HG03460 (cell line): ENCODE results near the gene CDH13.

Experiments used
- ATAC-seq: cut with Tn5 transposase; IDR thresholded peaks from one replicate; pipeline ENCODE4 v1.9.1; 2021; ENCODE audit not compliant: unreplicated experiment

The CDH13 gene

DNA sequence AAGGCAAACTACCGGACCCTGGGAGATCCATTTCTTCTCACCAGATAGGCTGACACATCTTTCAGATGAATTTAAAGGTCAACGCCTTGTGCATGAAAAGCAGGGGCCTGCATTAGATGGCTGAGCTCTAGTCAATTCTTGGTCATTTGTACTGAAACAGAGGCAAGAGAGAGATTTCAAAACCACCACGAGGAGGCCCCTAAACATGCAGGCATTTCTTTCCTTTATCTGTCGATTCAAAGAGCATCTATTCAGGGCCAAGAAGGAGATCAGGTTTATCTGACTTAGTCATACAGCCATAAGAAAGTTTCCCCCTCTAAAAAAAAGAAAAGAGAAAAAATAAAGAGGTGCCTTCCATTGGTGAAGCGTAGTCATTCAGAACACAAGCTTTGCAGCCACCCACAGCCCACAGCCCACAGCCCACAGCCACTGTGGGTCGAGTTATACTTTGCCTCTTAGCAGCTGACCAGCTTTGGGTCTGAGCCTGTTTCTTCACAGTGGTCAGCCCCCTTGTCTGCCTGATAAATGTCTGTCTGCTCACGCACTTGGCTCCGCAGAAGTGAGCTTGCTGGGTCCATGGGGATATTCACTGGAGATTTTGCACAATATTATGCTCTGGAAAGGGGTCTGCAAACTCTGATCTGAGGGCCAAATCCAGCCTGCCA is 207.5 kb downstream of the CDH13 start:
- no peak for ATAC-seq

DNA sequence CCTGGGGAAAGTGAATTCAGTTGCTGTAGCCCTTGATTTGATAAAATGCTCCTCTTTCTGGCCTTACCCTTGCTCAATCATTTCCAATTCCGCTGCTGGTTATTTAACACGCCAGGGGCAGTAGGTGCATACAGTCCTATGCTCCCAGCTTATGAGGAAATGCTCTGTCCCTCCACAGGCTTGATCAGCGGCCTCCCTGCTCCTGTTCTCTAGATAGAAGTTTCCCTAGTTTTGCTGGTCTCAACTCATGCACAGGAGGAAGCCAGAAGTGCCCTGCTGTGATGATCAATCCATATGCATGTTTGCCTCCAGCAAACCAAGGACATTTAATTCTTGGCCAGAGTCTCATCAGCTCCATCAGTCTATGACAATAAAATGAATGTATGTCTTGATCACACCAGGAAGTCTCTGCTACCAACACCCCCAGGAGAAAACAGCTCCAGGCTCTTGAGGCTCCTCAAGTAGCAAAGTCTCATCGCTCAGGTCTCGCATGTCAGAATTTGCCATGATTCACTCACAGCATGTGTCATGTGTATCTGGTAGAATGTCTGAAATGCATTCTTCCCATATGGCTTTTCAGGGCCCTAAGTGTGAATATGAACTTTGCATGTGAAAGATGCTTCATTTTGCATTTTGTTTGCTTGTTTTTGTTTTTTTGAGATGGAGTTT is 208.9 kb downstream of the CDH13 start:
- ATAC-seq: no peak

DNA sequence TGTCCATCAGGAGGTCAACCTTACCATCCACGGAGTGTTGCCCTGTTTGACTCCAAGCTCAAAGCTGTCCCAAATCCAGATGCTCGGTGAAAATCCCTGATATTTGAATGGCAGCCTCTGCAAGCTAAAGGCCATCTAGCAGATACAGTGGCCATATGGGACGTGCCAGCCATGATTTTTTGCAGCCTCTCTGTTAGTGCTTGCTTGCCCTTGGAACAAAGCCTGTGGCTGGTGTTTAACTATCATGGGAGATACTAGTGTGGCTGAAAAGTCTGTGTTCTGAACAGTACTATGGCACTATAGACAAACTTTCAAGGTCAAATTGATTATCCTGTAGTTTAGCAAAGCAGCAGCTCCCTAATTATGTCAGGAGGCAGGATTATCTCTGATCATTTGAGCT is 214.3 kb downstream of the CDH13 start:
- ATAC-seq: no peak

DNA sequence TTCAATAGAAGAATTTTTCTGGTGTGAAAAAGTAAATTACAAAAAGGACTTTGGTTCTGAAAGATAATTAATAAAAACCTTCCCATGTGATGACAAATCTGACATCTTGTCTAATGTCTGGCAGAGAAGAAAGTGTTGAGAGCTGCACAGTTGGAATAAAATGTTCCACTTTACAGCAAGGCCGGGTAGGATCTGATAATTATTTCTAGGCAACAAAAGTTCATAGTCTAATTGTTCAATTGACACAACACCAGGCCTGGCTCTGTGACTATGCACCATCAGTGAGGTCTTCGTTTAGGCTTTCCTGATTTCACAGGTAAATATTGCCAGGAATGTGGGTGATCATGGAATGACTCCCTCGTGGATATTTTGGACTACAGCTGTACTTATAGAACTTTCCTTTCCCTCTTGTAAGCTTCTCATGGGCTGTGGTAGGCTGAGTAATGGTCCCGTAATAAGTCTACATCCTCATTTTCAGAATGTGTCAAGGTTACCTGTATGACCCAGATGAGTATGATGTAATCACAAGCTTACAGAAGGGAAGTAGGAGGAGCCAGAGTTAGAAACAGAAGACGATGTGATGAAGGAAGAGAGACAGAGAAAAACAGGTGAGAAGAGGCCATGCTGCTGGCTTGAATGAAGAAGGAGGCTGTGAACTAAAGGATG is 217.0 kb downstream of the CDH13 start:
- ATAC-seq: no peak

DNA sequence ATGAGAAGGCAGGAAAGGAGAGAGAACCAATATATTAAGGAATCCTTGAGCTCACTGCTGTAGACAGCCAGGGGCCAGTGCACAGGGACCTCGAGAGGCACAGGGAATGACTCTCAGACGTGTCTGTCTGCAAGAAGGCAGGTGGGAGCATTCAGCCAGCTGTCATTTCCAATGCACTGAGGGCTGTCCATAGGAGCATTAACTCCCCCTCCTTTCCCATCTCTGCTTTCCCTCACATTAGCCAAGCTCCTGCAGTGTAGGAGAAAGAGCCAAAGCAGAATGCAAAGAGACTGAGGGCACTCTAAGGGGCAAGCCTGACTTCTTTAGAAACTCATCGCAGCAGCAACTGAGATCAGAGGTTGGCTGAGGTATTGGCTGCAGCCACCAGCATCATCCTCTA is 218.3 kb downstream of the CDH13 start:
- ATAC-seq: no peak

DNA sequence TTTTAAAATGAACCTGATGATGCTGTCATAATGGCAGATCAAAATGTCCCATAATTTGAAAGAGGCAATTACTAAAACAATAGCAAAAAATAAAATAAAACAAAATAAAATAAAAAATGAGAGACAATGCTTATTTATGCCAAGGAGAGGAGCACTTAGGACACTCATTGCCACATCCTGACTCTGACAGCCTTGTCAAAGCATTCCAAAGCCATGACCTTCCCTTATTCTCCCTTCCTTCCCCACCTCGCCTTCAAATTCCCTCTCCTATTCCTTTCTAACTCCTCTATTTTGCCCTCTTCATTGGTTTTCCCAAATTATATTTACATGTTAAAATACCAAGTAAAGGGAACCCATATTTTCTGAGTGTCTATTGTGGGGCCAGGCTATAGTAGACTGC is 220.0 kb downstream of the CDH13 start:
- no peak for ATAC-seq

DNA sequence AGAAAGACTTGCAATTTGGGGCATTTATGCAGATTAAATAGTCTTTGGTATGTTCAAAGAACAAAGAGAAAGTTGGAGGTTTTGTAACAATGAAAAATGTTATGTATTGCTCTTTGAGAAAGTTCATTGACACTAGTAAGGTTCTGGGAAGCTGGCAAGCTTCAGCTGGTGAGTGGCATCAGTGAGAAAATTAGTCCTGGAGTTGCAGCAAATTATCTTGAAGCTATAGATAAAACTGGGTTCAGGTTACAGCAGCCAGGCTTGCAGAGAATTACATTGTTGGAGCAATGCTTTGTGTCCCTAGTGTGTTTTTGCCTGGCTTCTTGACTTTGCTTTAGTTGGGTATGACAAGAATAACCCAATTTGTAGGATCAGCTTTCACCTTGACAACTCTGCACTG is 221.2 kb downstream of the CDH13 start:
- ATAC-seq: no peak

DNA sequence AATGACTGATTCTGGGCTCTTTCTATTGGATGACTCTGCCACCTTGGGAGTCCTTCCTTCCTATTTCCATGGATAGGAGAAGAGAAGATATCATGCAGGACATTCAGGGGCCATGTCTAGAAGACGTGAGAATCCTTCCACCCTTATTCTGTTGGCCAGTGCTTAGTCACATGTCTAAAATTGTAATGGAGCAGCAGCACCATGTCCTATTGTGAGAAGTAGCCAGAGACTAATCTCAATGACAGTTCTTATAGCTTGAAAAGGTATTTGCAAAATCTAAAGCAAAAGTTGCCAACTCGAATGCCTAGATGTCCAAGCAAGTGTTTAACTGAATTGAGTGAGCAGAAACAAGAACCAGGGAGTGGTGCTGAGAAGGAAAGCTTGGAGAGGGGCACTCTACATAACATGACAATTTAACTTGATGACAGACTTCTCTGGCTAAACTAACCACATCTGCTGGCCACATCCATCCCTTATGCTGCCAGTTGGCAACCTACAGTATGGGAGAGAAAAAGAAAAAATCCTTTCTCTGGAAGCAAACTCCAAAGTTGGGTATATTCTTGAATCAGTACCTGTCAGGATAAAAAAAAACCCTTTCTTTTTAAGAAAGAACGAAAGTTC is 225.7 kb downstream of the CDH13 start:
- no peak for ATAC-seq

DNA sequence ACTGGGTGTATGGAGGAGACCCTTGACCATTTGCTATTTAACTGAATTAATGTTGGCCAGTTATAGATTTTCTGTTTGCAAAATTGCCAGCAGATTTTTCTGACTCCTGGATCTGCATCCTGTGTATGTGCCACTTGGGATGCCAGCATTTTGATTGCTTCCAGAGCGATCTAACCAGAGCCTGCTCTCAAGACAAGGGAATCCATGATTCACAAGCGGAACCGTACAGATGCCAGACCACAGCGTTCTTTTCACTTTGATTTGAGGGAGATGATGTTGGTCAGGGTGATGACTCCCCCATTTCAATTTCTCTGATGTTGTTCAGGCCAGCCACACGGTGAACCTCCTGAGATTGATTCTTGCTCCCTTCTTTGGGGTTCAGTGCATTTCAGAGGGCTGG is 228.7 kb downstream of the CDH13 start:
- ATAC-seq: no peak

DNA sequence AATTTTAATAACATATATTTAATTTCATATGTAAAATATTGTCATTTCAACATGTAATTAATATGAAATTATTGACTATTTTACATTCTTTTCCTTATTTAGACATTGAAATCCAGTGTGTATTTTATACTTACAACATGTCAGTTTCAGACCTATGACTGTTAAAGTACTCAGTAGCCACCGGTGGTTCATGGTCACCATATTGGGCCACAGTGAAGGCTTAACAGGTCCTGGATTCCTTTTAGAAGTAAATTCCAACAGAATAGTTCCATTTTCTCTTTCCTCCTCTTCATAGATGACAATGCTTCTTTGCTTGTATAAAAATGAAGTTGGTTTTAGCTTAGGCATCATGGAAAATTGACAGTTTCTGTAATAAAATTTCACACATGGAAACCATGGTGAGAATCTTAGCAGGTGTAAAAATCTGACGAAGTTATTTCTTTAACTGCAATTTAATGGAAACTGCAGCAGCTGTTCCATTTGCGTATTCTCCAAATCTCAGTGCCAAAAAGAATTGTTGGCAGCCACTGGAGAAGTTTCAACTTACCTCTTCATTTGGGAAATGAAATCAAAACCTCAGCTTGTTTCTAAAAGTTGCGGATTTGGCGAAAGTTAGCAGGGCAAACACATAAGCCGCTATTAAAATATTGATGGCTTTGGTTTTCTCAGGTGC is 231.1 kb downstream of the CDH13 start:
- ATAC-seq: no peak

DNA sequence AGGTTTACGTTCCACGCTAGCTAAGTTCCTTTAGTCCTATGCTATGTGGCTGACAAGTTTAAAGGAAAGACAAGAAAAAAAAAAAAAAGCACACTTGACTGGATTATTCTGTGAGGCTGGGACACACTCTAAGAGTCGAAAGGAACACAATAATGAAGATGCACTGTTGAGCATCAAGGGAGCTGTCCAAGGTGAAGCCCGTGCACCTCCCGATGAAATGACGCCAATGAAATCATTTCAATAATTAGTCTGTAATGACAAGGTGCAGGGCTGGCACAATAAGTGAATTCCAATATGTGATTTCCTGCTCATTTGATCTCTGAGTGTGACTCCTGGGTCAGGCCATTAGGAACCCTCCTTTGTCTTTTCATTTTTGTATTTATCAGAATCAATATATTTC is 232.9 kb downstream of the CDH13 start:
- ATAC-seq: no peak

DNA sequence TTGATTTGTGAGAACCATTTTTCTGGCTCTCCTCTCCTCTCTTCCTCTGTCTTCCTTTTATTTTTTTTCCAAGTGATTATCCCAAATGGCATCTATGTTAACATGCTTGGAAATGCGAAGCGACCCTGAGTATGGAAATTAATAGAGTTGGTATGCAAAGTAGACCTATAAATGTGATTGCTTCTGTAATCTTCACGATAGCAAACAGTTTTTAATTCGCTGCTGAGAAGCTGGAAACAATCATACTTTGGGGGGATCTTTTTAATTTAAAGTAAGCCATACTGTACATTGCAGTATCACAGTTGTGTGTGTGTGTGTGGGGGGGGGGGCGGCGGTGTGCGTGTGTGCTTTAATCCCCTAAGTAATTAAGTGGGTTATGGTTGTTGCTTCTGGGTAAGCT is 233.3 kb downstream of the CDH13 start:
- ATAC-seq: no peak

DNA sequence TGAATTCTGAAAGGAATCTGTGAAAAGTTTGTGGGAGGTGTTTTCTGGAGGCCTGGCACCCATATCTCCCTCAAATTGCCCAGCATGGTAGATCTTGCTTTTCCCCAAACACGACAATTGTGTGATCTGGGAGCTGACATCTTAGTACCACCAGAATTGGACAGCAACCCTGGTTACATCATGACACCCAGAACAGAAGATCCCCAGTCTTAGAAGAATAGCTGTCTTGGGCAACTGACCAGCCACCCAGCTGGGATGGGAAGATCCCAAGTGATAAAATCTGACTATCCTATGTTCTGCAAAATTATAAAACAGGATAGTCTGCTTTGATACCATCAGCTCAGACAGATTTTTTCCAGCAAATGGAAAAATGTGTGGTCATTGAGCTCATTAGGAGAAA is 235.3 kb downstream of the CDH13 start:
- ATAC-seq: no peak

DNA sequence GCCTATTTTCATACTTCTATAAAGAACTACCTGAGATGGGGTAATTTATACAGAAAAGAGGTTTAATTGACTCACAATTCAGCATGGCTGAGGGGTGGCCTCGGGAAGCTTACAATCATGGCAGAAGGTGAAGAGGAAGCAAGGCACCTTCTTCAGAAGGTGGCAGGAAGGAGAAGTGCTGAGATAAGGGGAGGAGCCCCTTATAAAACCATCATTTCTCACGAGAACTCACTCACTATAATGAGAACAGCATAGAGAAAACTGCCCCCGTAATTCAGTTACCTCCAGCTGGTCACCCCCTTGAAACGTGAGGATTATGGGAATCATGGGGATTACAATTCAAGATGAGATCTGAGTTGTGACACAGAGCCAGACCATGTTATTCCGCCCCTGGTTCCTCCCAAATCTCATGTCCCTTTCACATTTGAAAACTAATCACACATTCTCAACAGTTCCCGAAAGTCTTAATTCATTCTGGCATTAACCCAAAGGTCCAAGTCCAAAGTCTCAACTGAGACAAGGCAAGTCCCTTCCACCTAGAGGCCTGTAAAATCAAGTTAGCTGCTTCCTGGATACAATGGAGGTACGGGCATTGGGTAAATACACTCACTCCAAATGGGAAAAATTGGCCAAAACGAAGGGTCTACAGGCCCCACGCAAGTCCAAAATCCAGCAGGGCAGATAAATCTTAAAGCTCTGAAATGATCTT is 237.7 kb downstream of the CDH13 start:
- no peak for ATAC-seq

DNA sequence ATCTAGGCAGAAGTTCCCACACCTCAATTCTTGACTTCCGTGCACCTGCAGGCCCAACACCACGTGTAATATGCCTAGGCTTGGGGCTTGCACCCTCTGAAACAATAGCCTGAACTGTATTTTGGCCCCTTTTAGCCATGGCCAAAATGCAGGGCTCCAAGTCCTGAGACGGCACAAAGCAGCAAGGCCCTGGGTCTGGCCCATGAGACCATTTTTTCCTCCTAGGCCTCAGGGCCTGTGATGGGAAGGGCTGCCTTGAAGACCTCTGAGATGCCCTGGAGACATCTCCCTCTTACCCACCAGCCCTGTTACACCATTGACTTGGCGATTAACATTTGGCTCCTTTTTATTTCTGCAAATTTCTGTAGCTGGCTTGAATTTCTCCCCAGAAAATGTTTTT is 238.6 kb downstream of the CDH13 start:
- ATAC-seq: no peak

DNA sequence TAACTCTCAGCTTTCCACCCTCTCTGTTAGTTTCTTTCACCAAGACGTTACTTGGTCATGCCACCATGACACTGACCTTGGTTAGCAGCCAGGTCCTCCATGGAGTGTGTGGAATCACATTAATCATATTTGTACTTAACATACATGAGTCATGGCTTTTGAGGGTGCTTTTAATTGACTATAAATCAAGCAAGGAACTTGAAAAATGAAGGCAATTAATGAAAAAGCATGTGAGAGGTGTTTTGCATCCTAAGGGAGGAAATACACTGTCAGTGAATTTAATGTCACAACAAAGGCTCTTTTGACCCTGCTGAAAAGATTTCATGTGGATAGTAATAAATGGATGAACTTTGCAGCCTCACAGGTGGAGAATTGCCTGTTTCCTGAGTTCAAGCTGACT is 240.7 kb downstream of the CDH13 start:
- ATAC-seq: no peak

DNA sequence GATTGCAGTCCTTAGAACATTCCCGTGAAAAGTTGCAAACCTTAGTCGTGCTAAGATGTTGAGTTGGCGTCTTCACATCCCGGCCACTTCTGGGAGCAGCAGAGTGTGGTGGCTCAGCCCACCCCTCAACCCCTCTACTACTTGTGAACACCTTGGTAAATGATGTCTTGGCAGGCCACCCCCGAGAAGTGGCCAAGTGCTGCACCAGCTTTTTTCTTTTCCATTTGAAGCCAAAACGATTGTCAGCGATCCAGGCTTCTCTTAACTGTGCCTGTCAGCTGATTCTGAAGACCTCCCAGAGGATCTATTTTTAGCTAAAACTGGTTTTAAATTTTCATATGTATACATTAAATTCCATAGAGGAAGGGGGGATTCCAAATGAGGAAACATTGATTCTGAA is 247.5 kb downstream of the CDH13 start:
- ATAC-seq: no peak

DNA sequence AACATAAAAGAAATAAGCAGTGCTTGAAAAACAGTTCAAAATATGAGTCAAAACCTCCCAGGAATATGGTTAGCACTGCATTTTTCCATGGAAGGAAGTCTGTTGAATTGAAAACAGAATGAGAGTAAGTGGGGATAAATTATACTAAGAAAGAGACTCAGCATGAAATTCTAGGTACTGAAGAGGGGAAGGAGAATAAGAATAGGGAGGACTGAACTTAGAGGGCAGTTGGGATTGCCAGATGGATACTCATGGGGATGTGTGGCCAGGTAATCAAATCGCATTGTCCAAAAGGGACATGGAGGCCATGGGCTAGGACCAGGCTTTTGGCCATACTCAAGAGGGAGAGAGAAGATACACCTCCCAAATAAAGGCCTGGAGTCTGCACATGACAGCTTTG is 247.9 kb downstream of the CDH13 start:
- ATAC-seq: no peak

DNA sequence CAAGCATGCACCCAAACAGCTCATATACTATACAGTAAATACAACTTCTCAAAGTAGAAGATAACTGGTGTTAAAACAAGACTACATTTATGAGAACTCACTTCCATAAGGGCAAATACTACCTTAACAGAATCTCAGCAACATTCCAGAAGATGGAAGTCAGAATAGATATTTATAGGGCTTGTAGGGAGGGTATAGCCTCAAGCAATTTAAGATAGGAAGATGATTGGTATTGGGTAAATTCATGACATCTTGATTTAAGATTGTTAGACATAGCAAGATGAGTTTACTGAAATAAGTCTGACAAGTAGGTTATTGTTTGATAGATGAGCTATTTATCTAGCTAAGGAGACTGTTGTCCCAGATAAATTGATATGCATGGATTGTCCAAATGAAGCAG is 250.2 kb downstream of the CDH13 start:
- ATAC-seq: no peak

DNA sequence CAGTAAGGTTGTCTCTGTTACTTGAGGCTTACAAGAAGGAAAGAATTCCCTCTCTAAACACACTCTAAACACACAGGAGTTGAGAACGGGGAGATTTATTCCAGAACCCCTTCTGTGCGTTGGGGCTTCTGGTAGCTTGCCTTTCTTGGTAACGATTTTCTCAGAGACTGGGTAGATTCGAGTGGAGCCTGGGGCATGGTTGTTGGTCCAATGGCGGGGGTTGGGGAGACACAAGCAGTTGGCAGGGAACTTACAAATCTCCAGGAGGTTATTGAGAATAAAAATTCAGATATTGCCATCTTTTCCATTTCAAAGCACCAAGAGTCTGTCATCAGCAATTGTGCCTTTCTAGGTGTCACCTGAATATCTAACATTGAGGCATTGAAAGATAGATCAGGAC is 251.7 kb downstream of the CDH13 start:
- no peak for ATAC-seq

DNA sequence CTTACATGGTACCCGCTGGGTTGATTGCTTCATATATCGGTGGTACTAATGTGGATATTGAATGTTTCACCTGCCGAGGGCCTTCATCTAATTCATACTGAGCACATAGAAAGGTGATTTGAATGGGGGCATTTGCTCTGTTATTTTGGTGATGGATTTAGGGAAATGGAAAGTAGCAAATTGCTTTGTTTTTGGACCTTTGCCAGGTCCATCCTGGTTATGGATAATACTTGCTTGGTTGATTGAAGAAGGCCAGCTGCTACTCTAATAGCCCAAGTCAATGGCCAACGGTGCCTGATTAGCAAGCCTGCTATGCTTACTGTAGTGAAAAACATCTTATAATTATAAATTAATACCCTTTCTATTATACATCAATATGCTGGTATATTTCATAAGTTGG is 253.6 kb downstream of the CDH13 start:
- ATAC-seq: no peak
